Measurements from ENCODE around the gene CD6. TPM values are rescaled to one million over a fixed set of nuclear protein-coding genes. Genes with fewer than 3 reads are reported as not detected.

CD6 gene
- polyA plus RNA-seq, 6 donors from 2014 or later: 6.4 to 25.2 (median 10.8) TPM

GRCh38 chr11:60985501-60985900 is 14.0 kb downstream of the CD6 start:
- peak overlapping the region in 1 of 8 donors; percentile 82 for H3K4me3 Mint-ChIP-seq
- H3K9me3 Mint-ChIP-seq: no peaks in the 10 kb centered on the region
- H3K4me1 Mint-ChIP-seq: peaks cover 34 to 74% (median 35%) of the 10 kb centered on the region in 3 donors

GRCh38 chr11:60985991-60986915 is 14.8 kb downstream of the CD6 start:
- no peaks in the 10 kb centered on the region for H3K36me3 Mint-ChIP-seq
- ATAC-seq (ENCODE audit: low read depth in 2 of 2): peak; percentile 83 to 86

More at GRCh38 chr11:60985501-60985900, 14.0 kb downstream of the CD6 start:
- DNase-seq (no peak), ATAC-seq (ENCODE audit: low read depth in 2 of 2) (no peak)
- Mint-ChIP-seq H3K36me3 (no peaks in the 10 kb centered on the region), H3K27me3 (no peaks in the 10 kb centered on the region), H3K27ac (peak overlapping the region in 2 of 6 donors; percentile 83 to 90)

GRCh38 chr11:60987577-60988277 is 16.2 kb downstream of the CD6 start:
- DNase-seq (no peak), ATAC-seq (ENCODE audit: low read depth in 2 of 2) (no peak)
- Mint-ChIP-seq H3K36me3 (no peaks in the 10 kb centered on the region), H3K27ac (peak overlapping the region in 4 of 6 donors; percentile 34 to 90 (median 74)), H3K4me3 (no peak overlapping the region), H3K4me1 (peaks cover 35 to 72% (median 36%) of the 10 kb centered on the region in 3 donors), H3K9me3 (no peaks in the 10 kb centered on the region), H3K27me3 (no peaks in the 10 kb centered on the region)

More at GRCh38 chr11:60985991-60986915, 14.8 kb downstream of the CD6 start:
- H3K27me3 Mint-ChIP-seq: no peaks in the 10 kb centered on the region
- peak; percentile 53 for DNase-seq
- no peaks in the 10 kb centered on the region for H3K9me3 Mint-ChIP-seq
- H3K4me3 Mint-ChIP-seq: peak overlapping the region in 7 of 8 donors; percentile 32 to 82 (median 60)
- H3K27ac Mint-ChIP-seq: peak overlapping the region; percentile 81 to 91 (median 87)
- H3K4me1 Mint-ChIP-seq: peaks cover 35 to 75% (median 36%) of the 10 kb centered on the region in 3 donors

GRCh38 chr11:60988658-60989057 is 17.2 kb downstream of the CD6 start:
- Mint-ChIP-seq H3K36me3 (peaks cover 0 to 4% of the 10 kb centered on the region in 2 donors), H3K4me3 (peak overlapping the region in 1 of 8 donors; percentile 41), H3K27ac (peak overlapping the region; percentile 73 to 93 (median 80)), H3K27me3 (no peaks in the 10 kb centered on the region), H3K4me1 (peaks cover 27 to 64% (median 39%) of the 10 kb centered on the region in 3 donors), H3K9me3 (no peaks in the 10 kb centered on the region)
- ATAC-seq (ENCODE audit: low read depth in 2 of 2): no peak
- no peak for DNase-seq

GRCh38 chr11:60989093-60989650 is 17.7 kb downstream of the CD6 start:
- ATAC-seq (ENCODE audit: low read depth in 2 of 2) (peak; percentile 80 to 81), DNase-seq (peak; percentile 42)
- H3K27me3 Mint-ChIP-seq: no peaks in the 10 kb centered on the region
- H3K4me1 Mint-ChIP-seq: peaks cover 27 to 59% (median 33%) of the 10 kb centered on the region in 3 donors
- H3K4me3 Mint-ChIP-seq: peak overlapping the region in 7 of 8 donors; percentile 3 to 74 (median 41)
- H3K36me3 Mint-ChIP-seq: peaks cover 0 to 7% of the 10 kb centered on the region in 2 donors
- no peaks in the 10 kb centered on the region for H3K9me3 Mint-ChIP-seq
- peak overlapping the region; percentile 73 to 93 (median 80) for H3K27ac Mint-ChIP-seq

GRCh38 chr11:60991457-60991856 is 20.0 kb downstream of the CD6 start:
- Mint-ChIP-seq H3K27ac (peak overlapping the region in 1 of 6 donors; percentile 71), H3K4me1 (peaks cover 17 to 41% (median 21%) of the 10 kb centered on the region in 3 donors), H3K27me3 (no peaks in the 10 kb centered on the region), H3K36me3 (peaks cover 3 to 7% of the 10 kb centered on the region in 2 donors), H3K9me3 (no peaks in the 10 kb centered on the region), H3K4me3 (no peak overlapping the region)
- no peak for DNase-seq
- ATAC-seq (ENCODE audit: low read depth in 2 of 2): no peak

GRCh38 chr11:60992842-60993409 is 21.4 kb downstream of the CD6 start:
- H3K36me3 Mint-ChIP-seq: peaks cover 3 to 7% of the 10 kb centered on the region in 2 donors
- DNase-seq (no peak), ATAC-seq (ENCODE audit: low read depth in 2 of 2) (no peak)
- H3K9me3 Mint-ChIP-seq: no peaks in the 10 kb centered on the region
- H3K27me3 Mint-ChIP-seq: no peaks in the 10 kb centered on the region
- H3K27ac Mint-ChIP-seq: peak overlapping the region in 2 of 6 donors; percentile 54 to 64
- H3K4me3 Mint-ChIP-seq: peak overlapping the region in 1 of 8 donors; percentile 46
- peaks cover 10 to 27% (median 17%) of the 10 kb centered on the region in 3 donors for H3K4me1 Mint-ChIP-seq

GRCh38 chr11:60993615-60994014 is 22.1 kb downstream of the CD6 start:
- Mint-ChIP-seq H3K27me3 (no peaks in the 10 kb centered on the region), H3K9me3 (no peaks in the 10 kb centered on the region), H3K27ac (peak overlapping the region in 2 of 6 donors; percentile 9 to 74), H3K4me3 (no peak overlapping the region), H3K36me3 (peaks cover 3 to 7% of the 10 kb centered on the region in 2 donors), H3K4me1 (peaks cover 10 to 20% (median 17%) of the 10 kb centered on the region in 3 donors)
- DNase-seq: no peak
- ATAC-seq (ENCODE audit: low read depth in 2 of 2): no peak

GRCh38 chr11:60994541-60995080 is 23.1 kb downstream of the CD6 start:
- Mint-ChIP-seq H3K4me1 (peaks cover 0 to 10% (median 8%) of the 10 kb centered on the region in 3 donors), H3K27ac (no peak overlapping the region), H3K4me3 (no peak overlapping the region), H3K9me3 (no peaks in the 10 kb centered on the region), H3K36me3 (peaks cover 3 to 7% of the 10 kb centered on the region in 2 donors), H3K27me3 (no peaks in the 10 kb centered on the region)
- no peak for ATAC-seq (ENCODE audit: low read depth in 2 of 2)
- DNase-seq: no peak

GRCh38 chr11:60995798-60996197 is 24.3 kb downstream of the CD6 start:
- peaks cover 2 to 4% (median 4%) of the 10 kb centered on the region in 3 donors for H3K4me1 Mint-ChIP-seq
- DNase-seq (no peak), ATAC-seq (ENCODE audit: low read depth in 2 of 2) (no peak)
- no peaks in the 10 kb centered on the region for H3K27me3 Mint-ChIP-seq
- no peaks in the 10 kb centered on the region for H3K9me3 Mint-ChIP-seq
- no peak overlapping the region for H3K4me3 Mint-ChIP-seq
- H3K36me3 Mint-ChIP-seq: peaks cover 3 to 7% of the 10 kb centered on the region in 2 donors
- H3K27ac Mint-ChIP-seq: peak overlapping the region in 1 of 6 donors; percentile 37

- Mint-ChIP-seq H3K27me3 (no peaks in the 10 kb centered on the region), H3K9me3 (no peaks in the 10 kb centered on the region), H3K4me1 (peaks cover under 1 to 5% (median 4%) of the 10 kb centered on the region in 3 donors), H3K27ac (peak overlapping the region in 1 of 6 donors; percentile 37), H3K36me3 (peaks cover 3 to 7% of the 10 kb centered on the region in 2 donors), H3K4me3 (no peak overlapping the region)
- ATAC-seq (ENCODE audit: low read depth in 2 of 2) (no peak), DNase-seq (no peak)
These were observed 25.1 kb downstream of the CD6 start for GRCh38 chr11:60996381-60997138.

- H3K4me3 Mint-ChIP-seq: no peak overlapping the region
These were observed 28.9 kb downstream of the CD6 start for GRCh38 chr11:61000426-61000825.

More at GRCh38 chr11:61000426-61000825, 28.9 kb downstream of the CD6 start:
- H3K27ac Mint-ChIP-seq: no peak overlapping the region
- H3K9me3 Mint-ChIP-seq: no peaks in the 10 kb centered on the region
- ATAC-seq (ENCODE audit: low read depth in 2 of 2) (no peak), DNase-seq (no peak)
- H3K4me1 Mint-ChIP-seq: peaks cover 0 to 15% (median 15%) of the 10 kb centered on the region in 3 donors
- H3K36me3 Mint-ChIP-seq: peaks cover 0 to 3% of the 10 kb centered on the region in 2 donors
- peaks cover 0 to 3% (median 0%) of the 10 kb centered on the region in 3 donors for H3K27me3 Mint-ChIP-seq
